ENCODE data around the gene ADCY3.

ADCY3 gene

GRCh38 chr2:24838541-24838940 is 81.5 kb downstream of the ADCY3 start:
- TF ChIP-seq RAD21 (IDR thresholded peaks at IDR 0.05; ENCODE audit: low read depth) (no peak), NFIC (IDR thresholded peaks at IDR 0.05) (no peak), CEBPB (IDR thresholded peaks at IDR 0.05) (no peak), EGR1 (IDR thresholded peaks at IDR 0.05) (no peak), ZBTB7A (IDR thresholded peaks at IDR 0.05; ENCODE audit: low read depth) (no peak), TAF1 (IDR thresholded peaks at IDR 0.05; ENCODE audit: low read depth) (no peak), TCF12 (IDR thresholded peaks at IDR 0.05; ENCODE audit: low read depth) (no peak), TEAD4 (IDR thresholded peaks at IDR 0.05) (no peak), CREB1 (IDR thresholded peaks at IDR 0.05; ENCODE audit: low read depth) (no peak), YY1 (IDR thresholded peaks at IDR 0.05; ENCODE audit: low read depth) (no peak), MAX (IDR thresholded peaks at IDR 0.05) (no peak), EP300 (IDR thresholded peaks at IDR 0.05; ENCODE audit: borderline replicate concordance) (no peak), FOXM1 (IDR thresholded peaks at IDR 0.05; ENCODE audit: borderline replicate concordance, low read depth) (no peak)
- TF ChIP-seq, protein P1, sequence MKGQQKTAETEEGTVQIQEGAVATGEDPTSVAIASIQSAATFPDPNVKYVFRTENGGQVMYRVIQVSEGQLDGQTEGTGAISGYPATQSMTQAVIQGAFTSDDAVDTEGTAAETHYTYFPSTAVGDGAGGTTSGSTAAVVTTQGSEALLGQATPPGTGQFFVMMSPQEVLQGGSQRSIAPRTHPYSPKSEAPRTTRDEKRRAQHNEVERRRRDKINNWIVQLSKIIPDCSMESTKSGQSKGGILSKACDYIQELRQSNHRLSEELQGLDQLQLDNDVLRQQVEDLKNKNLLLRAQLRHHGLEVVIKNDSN (IDR thresholded peaks at IDR 0.05), result no peak
- TF ChIP-seq, protein P2, sequence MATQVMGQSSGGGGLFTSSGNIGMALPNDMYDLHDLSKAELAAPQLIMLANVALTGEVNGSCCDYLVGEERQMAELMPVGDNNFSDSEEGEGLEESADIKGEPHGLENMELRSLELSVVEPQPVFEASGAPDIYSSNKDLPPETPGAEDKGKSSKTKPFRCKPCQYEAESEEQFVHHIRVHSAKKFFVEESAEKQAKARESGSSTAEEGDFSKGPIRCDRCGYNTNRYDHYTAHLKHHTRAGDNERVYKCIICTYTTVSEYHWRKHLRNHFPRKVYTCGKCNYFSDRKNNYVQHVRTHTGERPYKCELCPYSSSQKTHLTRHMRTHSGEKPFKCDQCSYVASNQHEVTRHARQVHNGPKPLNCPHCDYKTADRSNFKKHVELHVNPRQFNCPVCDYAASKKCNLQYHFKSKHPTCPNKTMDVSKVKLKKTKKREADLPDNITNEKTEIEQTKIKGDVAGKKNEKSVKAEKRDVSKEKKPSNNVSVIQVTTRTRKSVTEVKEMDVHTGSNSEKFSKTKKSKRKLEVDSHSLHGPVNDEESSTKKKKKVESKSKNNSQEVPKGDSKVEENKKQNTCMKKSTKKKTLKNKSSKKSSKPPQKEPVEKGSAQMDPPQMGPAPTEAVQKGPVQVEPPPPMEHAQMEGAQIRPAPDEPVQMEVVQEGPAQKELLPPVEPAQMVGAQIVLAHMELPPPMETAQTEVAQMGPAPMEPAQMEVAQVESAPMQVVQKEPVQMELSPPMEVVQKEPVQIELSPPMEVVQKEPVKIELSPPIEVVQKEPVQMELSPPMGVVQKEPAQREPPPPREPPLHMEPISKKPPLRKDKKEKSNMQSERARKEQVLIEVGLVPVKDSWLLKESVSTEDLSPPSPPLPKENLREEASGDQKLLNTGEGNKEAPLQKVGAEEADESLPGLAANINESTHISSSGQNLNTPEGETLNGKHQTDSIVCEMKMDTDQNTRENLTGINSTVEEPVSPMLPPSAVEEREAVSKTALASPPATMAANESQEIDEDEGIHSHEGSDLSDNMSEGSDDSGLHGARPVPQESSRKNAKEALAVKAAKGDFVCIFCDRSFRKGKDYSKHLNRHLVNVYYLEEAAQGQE (IDR thresholded peaks at IDR 0.05; ENCODE audit: low read depth), result no peak

- TF ChIP-seq, protein P2 (IDR thresholded peaks at IDR 0.05; ENCODE audit: low read depth), result no peak
- TF ChIP-seq TAF1 (IDR thresholded peaks at IDR 0.05; ENCODE audit: low read depth) (no peak), YY1 (IDR thresholded peaks at IDR 0.05; ENCODE audit: low read depth) (no peak), CREB1 (IDR thresholded peaks at IDR 0.05; ENCODE audit: low read depth) (no peak), EGR1 (IDR thresholded peaks at IDR 0.05) (no peak), TCF12 (IDR thresholded peaks at IDR 0.05; ENCODE audit: low read depth) (no peak), TEAD4 (IDR thresholded peaks at IDR 0.05) (no peak), CEBPB (IDR thresholded peaks at IDR 0.05) (no peak), MAX (IDR thresholded peaks at IDR 0.05) (no peak), NFIC (IDR thresholded peaks at IDR 0.05) (no peak), ZBTB7A (IDR thresholded peaks at IDR 0.05; ENCODE audit: low read depth) (no peak), EP300 (IDR thresholded peaks at IDR 0.05; ENCODE audit: borderline replicate concordance) (no peak), FOXM1 (IDR thresholded peaks at IDR 0.05; ENCODE audit: borderline replicate concordance, low read depth) (no peak)
- TF ChIP-seq, protein P1 (IDR thresholded peaks at IDR 0.05), result no peak
Measured at GRCh38 chr2:24837996-24838513, 82.0 kb downstream of the ADCY3 start.

GRCh38 chr2:24836706-24837105 is 83.3 kb downstream of the ADCY3 start:
- TF ChIP-seq EGR1 (IDR thresholded peaks at IDR 0.05) (no peak), NFIC (IDR thresholded peaks at IDR 0.05) (no peak), TCF12 (IDR thresholded peaks at IDR 0.05; ENCODE audit: low read depth) (no peak), RAD21 (IDR thresholded peaks at IDR 0.05; ENCODE audit: low read depth) (no peak), CEBPB (IDR thresholded peaks at IDR 0.05) (no peak), TAF1 (IDR thresholded peaks at IDR 0.05; ENCODE audit: low read depth) (no peak), CREB1 (IDR thresholded peaks at IDR 0.05; ENCODE audit: low read depth) (no peak), EP300 (IDR thresholded peaks at IDR 0.05; ENCODE audit: borderline replicate concordance) (no peak), FOXM1 (IDR thresholded peaks at IDR 0.05; ENCODE audit: borderline replicate concordance, low read depth) (no peak), ZBTB7A (IDR thresholded peaks at IDR 0.05; ENCODE audit: low read depth) (no peak), TEAD4 (IDR thresholded peaks at IDR 0.05) (no peak), YY1 (IDR thresholded peaks at IDR 0.05; ENCODE audit: low read depth) (no peak), MAX (IDR thresholded peaks at IDR 0.05) (no peak)
- TF ChIP-seq, protein P2 (IDR thresholded peaks at IDR 0.05; ENCODE audit: low read depth), result no peak
- TF ChIP-seq, protein P1 (IDR thresholded peaks at IDR 0.05), result no peak
